ENCODE data around the gene KMT2C. TPM values are rescaled to one million over a fixed set of nuclear protein-coding genes. Genes with fewer than 3 reads are reported as not detected.
"Not testable (repeated sequence)": the region's sequence is repeated elsewhere in the genome, so short reads cannot be mapped to it uniquely, and the experiment has no call there.

KMT2C gene
- total RNA-seq, 1 donor from 2014 or later = 71.8 TPM

- H3K36me3 Mint-ChIP-seq (ENCODE audit: unreplicated experiment) = peaks cover 26% of the 10 kb centered on the region
- H3K27me3 Mint-ChIP-seq (ENCODE audit: unreplicated experiment); DNase-seq (ENCODE audit: extremely low spot score, unreplicated experiment); H3K4me3 Mint-ChIP-seq (ENCODE audit: unreplicated experiment); H3K4me1 Mint-ChIP-seq (ENCODE audit: unreplicated experiment); H3K9me3 Mint-ChIP-seq (ENCODE audit: unreplicated experiment): not testable (repeated sequence)
- peak overlapping the region; percentile 24 for H3K27ac Mint-ChIP-seq (ENCODE audit: unreplicated experiment)
Measured at GRCh38 chr7:152270427-152270826, 165.4 kb downstream of the KMT2C start.

GRCh38 chr7:152266859-152267258 is 168.9 kb downstream of the KMT2C start:
- H3K27ac Mint-ChIP-seq (ENCODE audit: unreplicated experiment); H3K9me3 Mint-ChIP-seq (ENCODE audit: unreplicated experiment); H3K27me3 Mint-ChIP-seq (ENCODE audit: unreplicated experiment); DNase-seq (ENCODE audit: extremely low spot score, unreplicated experiment); H3K4me3 Mint-ChIP-seq (ENCODE audit: unreplicated experiment); H3K4me1 Mint-ChIP-seq (ENCODE audit: unreplicated experiment): not testable (repeated sequence)
- peaks cover 35% of the 10 kb centered on the region for H3K36me3 Mint-ChIP-seq (ENCODE audit: unreplicated experiment)

GRCh38 chr7:152264915-152265314 is 170.9 kb downstream of the KMT2C start:
- H3K4me3 Mint-ChIP-seq (ENCODE audit: unreplicated experiment); DNase-seq (ENCODE audit: extremely low spot score, unreplicated experiment); H3K27ac Mint-ChIP-seq (ENCODE audit: unreplicated experiment); H3K27me3 Mint-ChIP-seq (ENCODE audit: unreplicated experiment); H3K9me3 Mint-ChIP-seq (ENCODE audit: unreplicated experiment): not testable (repeated sequence)
- H3K4me1 Mint-ChIP-seq (ENCODE audit: unreplicated experiment) = peaks cover 18% of the 10 kb centered on the region
- H3K36me3 Mint-ChIP-seq (ENCODE audit: unreplicated experiment) = peaks cover 38% of the 10 kb centered on the region

GRCh38 chr7:152262146-152262545 is 173.7 kb downstream of the KMT2C start:
- not testable (repeated sequence) for H3K27me3 Mint-ChIP-seq (ENCODE audit: unreplicated experiment); DNase-seq (ENCODE audit: extremely low spot score, unreplicated experiment); H3K27ac Mint-ChIP-seq (ENCODE audit: unreplicated experiment); H3K9me3 Mint-ChIP-seq (ENCODE audit: unreplicated experiment); H3K4me3 Mint-ChIP-seq (ENCODE audit: unreplicated experiment)
- peaks cover 34% of the 10 kb centered on the region for H3K4me1 Mint-ChIP-seq (ENCODE audit: unreplicated experiment)
- H3K36me3 Mint-ChIP-seq (ENCODE audit: unreplicated experiment) = peaks cover 37% of the 10 kb centered on the region

GRCh38 chr7:152259645-152260044 is 176.2 kb downstream of the KMT2C start:
- peaks cover 42% of the 10 kb centered on the region for H3K36me3 Mint-ChIP-seq (ENCODE audit: unreplicated experiment)
- not testable (repeated sequence) for H3K27me3 Mint-ChIP-seq (ENCODE audit: unreplicated experiment); DNase-seq (ENCODE audit: extremely low spot score, unreplicated experiment); H3K9me3 Mint-ChIP-seq (ENCODE audit: unreplicated experiment); H3K4me3 Mint-ChIP-seq (ENCODE audit: unreplicated experiment)
- peaks cover 41% of the 10 kb centered on the region for H3K4me1 Mint-ChIP-seq (ENCODE audit: unreplicated experiment)
- H3K27ac Mint-ChIP-seq (ENCODE audit: unreplicated experiment) = peak overlapping the region; percentile 68

- not testable (repeated sequence) for DNase-seq (ENCODE audit: extremely low spot score, unreplicated experiment); H3K4me1 Mint-ChIP-seq (ENCODE audit: unreplicated experiment); H3K4me3 Mint-ChIP-seq (ENCODE audit: unreplicated experiment); H3K27ac Mint-ChIP-seq (ENCODE audit: unreplicated experiment); H3K9me3 Mint-ChIP-seq (ENCODE audit: unreplicated experiment); H3K27me3 Mint-ChIP-seq (ENCODE audit: unreplicated experiment)
- H3K36me3 Mint-ChIP-seq (ENCODE audit: unreplicated experiment) = peaks cover 24% of the 10 kb centered on the region
Measured at GRCh38 chr7:152247851-152248250, 188.0 kb downstream of the KMT2C start.

- H3K4me1 Mint-ChIP-seq (ENCODE audit: unreplicated experiment); H3K27me3 Mint-ChIP-seq (ENCODE audit: unreplicated experiment); H3K27ac Mint-ChIP-seq (ENCODE audit: unreplicated experiment); H3K9me3 Mint-ChIP-seq (ENCODE audit: unreplicated experiment); DNase-seq (ENCODE audit: extremely low spot score, unreplicated experiment); H3K4me3 Mint-ChIP-seq (ENCODE audit: unreplicated experiment): not testable (repeated sequence)
- peaks cover 10% of the 10 kb centered on the region for H3K36me3 Mint-ChIP-seq (ENCODE audit: unreplicated experiment)
Measured at GRCh38 chr7:152245417-152245816, 190.4 kb downstream of the KMT2C start.

GRCh38 chr7:152243464-152243863 is 192.3 kb downstream of the KMT2C start:
- DNase-seq (ENCODE audit: extremely low spot score, unreplicated experiment); H3K27me3 Mint-ChIP-seq (ENCODE audit: unreplicated experiment); H3K27ac Mint-ChIP-seq (ENCODE audit: unreplicated experiment); H3K9me3 Mint-ChIP-seq (ENCODE audit: unreplicated experiment); H3K4me3 Mint-ChIP-seq (ENCODE audit: unreplicated experiment); H3K36me3 Mint-ChIP-seq (ENCODE audit: unreplicated experiment); H3K4me1 Mint-ChIP-seq (ENCODE audit: unreplicated experiment): not testable (repeated sequence)

- H3K9me3 Mint-ChIP-seq (ENCODE audit: unreplicated experiment); H3K4me1 Mint-ChIP-seq (ENCODE audit: unreplicated experiment); H3K27ac Mint-ChIP-seq (ENCODE audit: unreplicated experiment); H3K36me3 Mint-ChIP-seq (ENCODE audit: unreplicated experiment); H3K4me3 Mint-ChIP-seq (ENCODE audit: unreplicated experiment); H3K27me3 Mint-ChIP-seq (ENCODE audit: unreplicated experiment); DNase-seq (ENCODE audit: extremely low spot score, unreplicated experiment): not testable (repeated sequence)
Measured at GRCh38 chr7:152241301-152241700, 194.5 kb downstream of the KMT2C start.

GRCh38 chr7:152236306-152236705 is 199.5 kb downstream of the KMT2C start:
- not testable (repeated sequence) for DNase-seq (ENCODE audit: extremely low spot score, unreplicated experiment); H3K27me3 Mint-ChIP-seq (ENCODE audit: unreplicated experiment); H3K4me3 Mint-ChIP-seq (ENCODE audit: unreplicated experiment); H3K4me1 Mint-ChIP-seq (ENCODE audit: unreplicated experiment); H3K9me3 Mint-ChIP-seq (ENCODE audit: unreplicated experiment); H3K27ac Mint-ChIP-seq (ENCODE audit: unreplicated experiment)
- H3K36me3 Mint-ChIP-seq (ENCODE audit: unreplicated experiment) = peaks cover 31% of the 10 kb centered on the region

- H3K4me1 Mint-ChIP-seq (ENCODE audit: unreplicated experiment); H3K9me3 Mint-ChIP-seq (ENCODE audit: unreplicated experiment); H3K27ac Mint-ChIP-seq (ENCODE audit: unreplicated experiment); H3K4me3 Mint-ChIP-seq (ENCODE audit: unreplicated experiment); H3K27me3 Mint-ChIP-seq (ENCODE audit: unreplicated experiment); DNase-seq (ENCODE audit: extremely low spot score, unreplicated experiment): not testable (repeated sequence)
- peaks cover 39% of the 10 kb centered on the region for H3K36me3 Mint-ChIP-seq (ENCODE audit: unreplicated experiment)
Measured at GRCh38 chr7:152234421-152234820, 201.4 kb downstream of the KMT2C start.
